HG03439 (cell line): ENCODE data around the gene ATXN7L3B.
A peak's percentile ranks its signal among the peaks of the same experiment; 100 is the strongest.
"Not testable (repeated sequence)": the region's sequence is repeated elsewhere in the genome, so short reads cannot be mapped to it uniquely, and the experiment has no call there.

ENCODE experiments used
- ATAC-seq: cut with Tn5 transposase; IDR thresholded peaks from one replicate; pipeline ENCODE4 v1.9.1; 2021; ENCODE audit warnings: mild to moderate bottlenecking, moderate library complexity; ENCODE audit not compliant: unreplicated experiment

The ATXN7L3B gene

GRCh38 chr12:74537707-74538385 lies at the start of gene ATXN7L3B:
ATXN7L3B (plus strand) TSS chr12:74537835; CDS start chr12:74538113, 278 bp downstream.
- ATAC-seq = peak; percentile 98

- ATAC-seq = peak; percentile 55
Measured at GRCh38 chr12:74488134-74488533, 49.5 kb upstream of the ATXN7L3B start.

- no peak for ATAC-seq
Measured at GRCh38 chr12:74489543-74489942, 48.1 kb upstream of the ATXN7L3B start.

GRCh38 chr12:74490390-74491064 lies 47.1 kb upstream of the ATXN7L3B start:
- ATAC-seq = peak; percentile 74

GRCh38 chr12:74491374-74491773 lies 46.3 kb upstream of the ATXN7L3B start:
- ATAC-seq = no peak

- no peak for ATAC-seq
Measured at GRCh38 chr12:74499192-74499591, 38.4 kb upstream of the ATXN7L3B start.

- not testable (repeated sequence) for ATAC-seq
Measured at GRCh38 chr12:74508873-74509657, 28.6 kb upstream of the ATXN7L3B start.

GRCh38 chr12:74509886-74510285 lies 27.7 kb upstream of the ATXN7L3B start:
- ATAC-seq = no peak

- ATAC-seq = no peak
Measured at GRCh38 chr12:74514098-74514872, 23.4 kb upstream of the ATXN7L3B start.

- ATAC-seq = no peak
Measured at GRCh38 chr12:74515849-74516248, 21.8 kb upstream of the ATXN7L3B start.

GRCh38 chr12:74526535-74526934 lies 11.1 kb upstream of the ATXN7L3B start:
- no peak for ATAC-seq

GRCh38 chr12:74527491-74527890 lies 10.1 kb upstream of the ATXN7L3B start:
- no peak for ATAC-seq

GRCh38 chr12:74530676-74531075 lies 7.0 kb upstream of the ATXN7L3B start:
- ATAC-seq = no peak

GRCh38 chr12:74535536-74535935 lies 2.1 kb upstream of the ATXN7L3B start:
- no peak for ATAC-seq

- peak; percentile 68 for ATAC-seq
Measured at GRCh38 chr12:74537126-74537706, 419 bp upstream of the ATXN7L3B start.

GRCh38 chr12:74538491-74539258 lies 1.0 kb downstream of the ATXN7L3B start:
- no peak for ATAC-seq

- ATAC-seq = no peak
Measured at GRCh38 chr12:74539261-74539660, 1.6 kb downstream of the ATXN7L3B start.

GRCh38 chr12:74539765-74540526 lies 2.3 kb downstream of the ATXN7L3B start:
- no peak for ATAC-seq

GRCh38 chr12:74541074-74541473 lies 3.4 kb downstream of the ATXN7L3B start:
- ATAC-seq = no peak
